ENCODE measurements around the gene ANKMY2. TPM values are rescaled to one million over a fixed set of nuclear protein-coding genes. Genes with fewer than 3 reads are reported as not detected.

ANKMY2 gene
- total RNA-seq, 1 experiment from 2014 or later: 34.5 TPM

DNA sequence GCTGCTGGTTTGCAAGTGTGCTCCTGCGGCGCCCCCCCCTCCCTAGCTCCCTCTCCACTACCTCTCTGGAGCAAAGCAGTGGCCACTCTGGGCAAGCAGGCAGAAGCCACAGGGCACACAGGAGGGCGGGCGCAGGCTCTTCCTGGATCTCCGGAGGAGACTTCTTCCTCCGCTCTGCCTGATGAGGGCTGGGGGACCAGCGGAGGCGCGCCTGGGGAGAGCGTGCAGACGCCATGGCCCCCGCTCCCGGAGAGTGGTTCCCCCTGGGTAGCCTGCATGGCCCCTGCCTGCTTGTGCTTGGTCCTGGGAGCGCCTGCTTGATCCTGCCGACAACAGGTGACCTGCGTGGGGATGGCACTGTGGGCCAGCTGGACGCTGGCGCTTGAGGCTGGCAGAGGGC lies 29.0 kb downstream of the ANKMY2 start:
- ChIA-PET CTCF (no interaction called here), POLR2A (no interaction called here)
- H3K9me3 Mint-ChIP-seq (ENCODE audit: unreplicated experiment): no peaks in the 10 kb centered on the region
- H3K36me3 Mint-ChIP-seq (ENCODE audit: insufficient read depth, unreplicated experiment): peaks cover 64% of the 10 kb centered on the region
- Histone ChIP-seq H3K9me3 (no peaks in the 10 kb centered on the region), H3K4me1 (peaks cover 8% of the 10 kb centered on the region; the same call in 1 of the 2 replicates), H3K4me3 (ENCODE audit: low read depth, low read length) (no peak overlapping the region), H3K27me3 (replicated peaks; ENCODE audit: control insufficient read depth, insufficient read depth, low read length) (no peaks in the 10 kb centered on the region), H3K36me3 (ENCODE audit: control insufficient read depth, insufficient read depth, low read length) (peaks cover 2% of the 10 kb centered on the region; the same call in 1 of the 2 replicates)
- no peak overlapping the region for H3K27ac Mint-ChIP-seq (ENCODE audit: unreplicated experiment)
- intact Hi-C loops (cut with micrococcal nuclease; ENCODE audit: unreplicated experiment): no loop called here
- DNase-seq: no peak
- BruUV-seq (replicated peaks): no TSS peak
- H3K4me1 Mint-ChIP-seq (ENCODE audit: low read depth, unreplicated experiment): peaks cover 11% of the 10 kb centered on the region
- H3K4me3 Mint-ChIP-seq (ENCODE audit: unreplicated experiment): no peak overlapping the region
- no peaks in the 10 kb centered on the region for H3K27me3 Mint-ChIP-seq (ENCODE audit: insufficient read depth, unreplicated experiment)
- TF ChIP-seq, protein P1, sequence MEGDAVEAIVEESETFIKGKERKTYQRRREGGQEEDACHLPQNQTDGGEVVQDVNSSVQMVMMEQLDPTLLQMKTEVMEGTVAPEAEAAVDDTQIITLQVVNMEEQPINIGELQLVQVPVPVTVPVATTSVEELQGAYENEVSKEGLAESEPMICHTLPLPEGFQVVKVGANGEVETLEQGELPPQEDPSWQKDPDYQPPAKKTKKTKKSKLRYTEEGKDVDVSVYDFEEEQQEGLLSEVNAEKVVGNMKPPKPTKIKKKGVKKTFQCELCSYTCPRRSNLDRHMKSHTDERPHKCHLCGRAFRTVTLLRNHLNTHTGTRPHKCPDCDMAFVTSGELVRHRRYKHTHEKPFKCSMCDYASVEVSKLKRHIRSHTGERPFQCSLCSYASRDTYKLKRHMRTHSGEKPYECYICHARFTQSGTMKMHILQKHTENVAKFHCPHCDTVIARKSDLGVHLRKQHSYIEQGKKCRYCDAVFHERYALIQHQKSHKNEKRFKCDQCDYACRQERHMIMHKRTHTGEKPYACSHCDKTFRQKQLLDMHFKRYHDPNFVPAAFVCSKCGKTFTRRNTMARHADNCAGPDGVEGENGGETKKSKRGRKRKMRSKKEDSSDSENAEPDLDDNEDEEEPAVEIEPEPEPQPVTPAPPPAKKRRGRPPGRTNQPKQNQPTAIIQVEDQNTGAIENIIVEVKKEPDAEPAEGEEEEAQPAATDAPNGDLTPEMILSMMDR (IDR thresholded peaks at IDR 0.05; ENCODE audit: insufficient read depth in 1 of 2, low read depth in 1 of 2, low read length in 1 of 2, severe bottlenecking in 1 of 2, unreplicated experiment in 1 of 2): no peak

DNA sequence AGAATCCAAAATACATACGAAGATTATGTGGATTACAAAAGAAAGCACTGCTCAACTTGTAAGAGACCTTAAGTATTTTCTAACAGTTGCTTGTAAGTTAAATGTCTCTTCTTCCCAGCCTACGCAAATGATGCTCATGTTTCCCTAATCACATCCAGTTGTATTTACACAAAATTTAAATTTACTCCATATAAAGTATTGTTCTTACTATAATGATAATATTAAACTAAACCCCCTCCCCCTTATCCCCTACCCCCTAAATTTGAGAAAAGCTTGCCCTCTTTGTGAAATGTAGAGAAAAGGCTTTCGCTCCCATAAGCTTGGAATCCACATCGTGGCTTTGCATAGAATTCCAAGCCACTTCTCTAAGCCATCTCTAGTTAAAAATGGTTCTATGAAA lies 29.4 kb downstream of the ANKMY2 start:
- TF ChIP-seq, protein P1 (IDR thresholded peaks at IDR 0.05; ENCODE audit: insufficient read depth in 1 of 2, low read depth in 1 of 2, low read length in 1 of 2, severe bottlenecking in 1 of 2, unreplicated experiment in 1 of 2): no peak
- BruUV-seq (replicated peaks): no TSS peak
- Histone ChIP-seq H3K9me3 (no peaks in the 10 kb centered on the region), H3K27me3 (replicated peaks; ENCODE audit: control insufficient read depth, insufficient read depth, low read length) (no peaks in the 10 kb centered on the region), H3K4me1 (peaks cover 12% of the 10 kb centered on the region), H3K36me3 (ENCODE audit: control insufficient read depth, insufficient read depth, low read length) (peaks cover 2% of the 10 kb centered on the region; the same call in 1 of the 2 replicates), H3K4me3 (ENCODE audit: low read depth, low read length) (no peak overlapping the region)
- peaks cover 63% of the 10 kb centered on the region for H3K36me3 Mint-ChIP-seq (ENCODE audit: insufficient read depth, unreplicated experiment)
- no peak overlapping the region for H3K27ac Mint-ChIP-seq (ENCODE audit: unreplicated experiment)
- intact Hi-C loops (cut with micrococcal nuclease; ENCODE audit: unreplicated experiment): no loop called here
- ChIA-PET CTCF (no interaction called here), POLR2A (no interaction called here)
- no peak for DNase-seq
- H3K4me3 Mint-ChIP-seq (ENCODE audit: unreplicated experiment): no peak overlapping the region
- no peaks in the 10 kb centered on the region for H3K27me3 Mint-ChIP-seq (ENCODE audit: insufficient read depth, unreplicated experiment)
- peaks cover 14% of the 10 kb centered on the region for H3K4me1 Mint-ChIP-seq (ENCODE audit: low read depth, unreplicated experiment)
- H3K9me3 Mint-ChIP-seq (ENCODE audit: unreplicated experiment): no peaks in the 10 kb centered on the region

DNA sequence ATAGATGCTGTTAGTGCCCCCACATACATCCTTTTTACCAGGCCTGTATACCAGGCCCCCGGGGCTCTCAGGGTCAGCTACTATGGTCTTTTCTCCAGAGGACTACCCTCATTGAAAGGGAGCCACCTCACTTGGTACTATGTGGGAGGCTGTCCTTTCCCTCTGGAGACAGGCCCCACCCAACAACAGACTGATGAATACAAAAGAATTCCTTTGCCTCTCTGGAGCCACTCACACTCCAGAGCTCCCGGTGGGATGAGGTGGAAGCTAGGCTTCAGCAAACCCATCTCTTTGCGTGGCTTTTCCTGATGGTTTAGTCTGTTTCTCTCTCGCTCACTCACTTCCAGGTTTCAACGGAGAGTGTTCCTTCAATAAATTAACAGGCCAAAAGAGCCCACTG lies 30.3 kb downstream of the ANKMY2 start:
- TF ChIP-seq, protein P1 (IDR thresholded peaks at IDR 0.05; ENCODE audit: insufficient read depth in 1 of 2, low read depth in 1 of 2, low read length in 1 of 2, severe bottlenecking in 1 of 2, unreplicated experiment in 1 of 2): no peak
- Histone ChIP-seq H3K9me3 (no peaks in the 10 kb centered on the region), H3K27me3 (replicated peaks; ENCODE audit: control insufficient read depth, insufficient read depth, low read length) (no peaks in the 10 kb centered on the region), H3K36me3 (ENCODE audit: control insufficient read depth, insufficient read depth, low read length) (peaks cover 2% of the 10 kb centered on the region; the same call in 1 of the 2 replicates), H3K4me3 (ENCODE audit: low read depth, low read length) (no peak overlapping the region), H3K4me1 (peaks cover 21% of the 10 kb centered on the region)
- DNase-seq: no peak
- POLR2A ChIA-PET: no interaction called here
- H3K4me1 Mint-ChIP-seq (ENCODE audit: low read depth, unreplicated experiment): peaks cover 23% of the 10 kb centered on the region
- no TSS peak for BruUV-seq (replicated peaks)
- no peaks in the 10 kb centered on the region for H3K27me3 Mint-ChIP-seq (ENCODE audit: insufficient read depth, unreplicated experiment)
- intact Hi-C loops (cut with micrococcal nuclease; ENCODE audit: unreplicated experiment): no loop called here
- CTCF ChIA-PET: no interaction called here
- H3K27ac Mint-ChIP-seq (ENCODE audit: unreplicated experiment): no peak overlapping the region
- peaks cover 63% of the 10 kb centered on the region for H3K36me3 Mint-ChIP-seq (ENCODE audit: insufficient read depth, unreplicated experiment)
- no peak overlapping the region for H3K4me3 Mint-ChIP-seq (ENCODE audit: unreplicated experiment)
- no peaks in the 10 kb centered on the region for H3K9me3 Mint-ChIP-seq (ENCODE audit: unreplicated experiment)
